GM19468 (cell line): ENCODE results near the gene SCAF1.

Experiments
- ATAC-seq: cut with Tn5 transposase; IDR thresholded peaks from one replicate; pipeline ENCODE4 v1.9.1; 2021; ENCODE audit warnings: mild to moderate bottlenecking, moderate library complexity, moderate number of reproducible peaks; ENCODE audit not compliant: unreplicated experiment; ENCODE audit errors: extremely low read depth

Gene SCAF1

DNA sequence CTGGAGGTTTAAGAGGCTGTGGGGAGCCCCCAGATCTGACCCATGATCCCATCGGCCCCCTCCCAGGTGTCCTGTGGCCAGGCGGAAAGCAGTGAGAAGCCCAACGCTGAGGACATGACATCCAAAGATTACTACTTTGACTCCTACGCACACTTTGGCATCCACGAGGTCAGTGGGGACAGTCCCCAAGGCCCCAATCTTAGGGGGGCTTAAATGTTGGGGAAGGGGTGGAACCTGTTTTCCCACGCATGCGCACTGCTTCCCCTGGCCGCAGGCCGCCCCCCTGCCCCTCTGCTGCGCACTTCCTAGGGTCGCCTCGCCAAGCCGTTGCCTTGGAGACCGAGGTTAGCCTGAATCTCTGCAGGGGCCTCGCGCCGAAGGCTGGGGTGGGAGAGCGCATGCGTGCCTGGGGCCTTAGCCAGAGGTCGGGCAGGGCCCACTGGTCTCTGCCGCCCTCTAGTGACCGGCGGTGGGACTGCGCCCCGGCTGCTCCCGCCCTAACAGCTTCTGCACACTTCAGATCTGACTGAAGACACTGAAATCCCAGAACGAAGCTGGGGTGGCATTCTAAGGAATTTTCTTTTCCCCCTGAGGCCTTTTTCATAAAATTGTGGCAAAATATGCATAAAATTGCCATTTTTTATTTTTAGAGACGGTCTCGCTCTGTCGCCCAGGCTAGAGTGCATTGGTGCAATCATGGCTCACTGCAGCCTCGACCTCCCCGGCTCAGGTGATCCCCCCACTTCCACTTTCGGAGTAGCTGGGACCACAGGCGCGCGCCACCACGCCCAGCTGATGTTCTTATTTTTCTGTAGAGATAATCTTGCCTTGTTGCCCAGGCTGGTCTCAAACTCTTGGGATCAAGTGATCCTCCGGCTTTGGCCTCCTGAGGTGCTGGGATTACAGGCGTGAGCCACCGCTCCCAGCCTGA lies 38.7 kb downstream of the SCAF1 start:
- ATAC-seq: no peak

GRCh38 chr19:49681830-49682229 lies 39.8 kb downstream of the SCAF1 start:
- no peak for ATAC-seq

GRCh38 chr19:49682274-49682673 lies 40.3 kb downstream of the SCAF1 start:
- no peak for ATAC-seq

DNA sequence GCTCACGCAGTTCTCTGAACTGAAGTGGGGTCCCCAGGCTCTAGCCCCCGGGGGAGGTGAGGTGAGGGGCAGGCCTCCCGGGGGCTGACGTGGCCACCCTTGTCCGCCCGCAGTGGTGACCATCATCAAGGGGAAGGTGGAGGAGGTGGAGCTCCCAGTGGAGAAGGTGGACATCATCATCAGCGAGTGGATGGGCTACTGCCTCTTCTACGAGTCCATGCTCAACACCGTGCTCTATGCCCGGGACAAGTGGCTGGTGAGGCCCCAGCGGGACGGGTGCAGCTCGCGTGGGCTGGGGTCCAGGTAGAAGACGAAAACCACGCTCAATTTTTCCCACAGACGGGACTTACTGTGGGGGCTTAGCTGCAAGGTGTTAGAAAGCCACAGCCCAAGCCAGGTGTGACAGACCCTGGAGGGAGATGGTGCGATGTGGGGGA lies 41.8 kb downstream of the SCAF1 start:
- ATAC-seq: no peak

GRCh38 chr19:49684251-49684982 lies 42.4 kb downstream of the SCAF1 start:
- no peak for ATAC-seq

GRCh38 chr19:49684983-49685553 lies 43.1 kb downstream of the SCAF1 start:
- ATAC-seq: no peak

DNA sequence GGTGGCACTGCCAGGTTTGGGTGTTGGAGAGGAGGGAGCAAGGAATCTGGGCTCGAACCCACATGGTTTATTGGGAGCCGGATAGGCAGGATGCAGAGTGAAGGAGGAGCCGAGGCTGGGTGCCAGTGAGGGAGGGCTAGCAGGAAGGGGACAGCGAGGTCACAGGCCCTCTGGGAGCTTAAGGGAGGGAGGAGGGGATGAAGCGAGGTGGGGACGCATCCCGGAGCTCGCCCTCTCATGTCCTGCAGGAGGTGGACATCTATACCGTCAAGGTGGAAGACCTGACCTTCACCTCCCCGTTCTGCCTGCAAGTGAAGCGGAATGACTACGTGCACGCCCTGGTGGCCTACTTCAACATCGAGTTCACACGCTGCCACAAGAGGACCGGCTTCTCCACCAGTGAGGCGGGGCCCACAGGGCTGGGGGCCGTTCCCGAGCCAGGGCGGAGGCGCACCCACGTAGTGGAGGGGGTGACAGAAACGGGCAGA lies 43.9 kb downstream of the SCAF1 start:
- no peak for ATAC-seq

GRCh38 chr19:49686503-49687088 lies 44.6 kb downstream of the SCAF1 start:
- ATAC-seq: no peak

- no peak for ATAC-seq
Observed at GRCh38 chr19:49687150-49687549, 45.1 kb downstream of the SCAF1 start.

GRCh38 chr19:49687566-49688316 lies 45.7 kb downstream of the SCAF1 start:
- no peak for ATAC-seq

GRCh38 chr19:49688531-49689132 lies 46.6 kb downstream of the SCAF1 start:
- no peak for ATAC-seq

- ATAC-seq: no peak
Observed at GRCh38 chr19:49689133-49690078, 47.4 kb downstream of the SCAF1 start, which contains the start of gene ADM5. ADM5 (plus strand) TSS chr19:49689594; CDS start chr19:49689838, 244 bp downstream.

GRCh38 chr19:49690079-49690655 lies 48.2 kb downstream of the SCAF1 start:
- no peak for ATAC-seq

GRCh38 chr19:49690656-49691242 lies 48.7 kb downstream of the SCAF1 start, which contains the start of gene CPT1C:
CPT1C (plus strand) TSS chr19:49691116; CDS start chr19:49692253, 1,137 bp downstream.
- ATAC-seq: no peak

DNA sequence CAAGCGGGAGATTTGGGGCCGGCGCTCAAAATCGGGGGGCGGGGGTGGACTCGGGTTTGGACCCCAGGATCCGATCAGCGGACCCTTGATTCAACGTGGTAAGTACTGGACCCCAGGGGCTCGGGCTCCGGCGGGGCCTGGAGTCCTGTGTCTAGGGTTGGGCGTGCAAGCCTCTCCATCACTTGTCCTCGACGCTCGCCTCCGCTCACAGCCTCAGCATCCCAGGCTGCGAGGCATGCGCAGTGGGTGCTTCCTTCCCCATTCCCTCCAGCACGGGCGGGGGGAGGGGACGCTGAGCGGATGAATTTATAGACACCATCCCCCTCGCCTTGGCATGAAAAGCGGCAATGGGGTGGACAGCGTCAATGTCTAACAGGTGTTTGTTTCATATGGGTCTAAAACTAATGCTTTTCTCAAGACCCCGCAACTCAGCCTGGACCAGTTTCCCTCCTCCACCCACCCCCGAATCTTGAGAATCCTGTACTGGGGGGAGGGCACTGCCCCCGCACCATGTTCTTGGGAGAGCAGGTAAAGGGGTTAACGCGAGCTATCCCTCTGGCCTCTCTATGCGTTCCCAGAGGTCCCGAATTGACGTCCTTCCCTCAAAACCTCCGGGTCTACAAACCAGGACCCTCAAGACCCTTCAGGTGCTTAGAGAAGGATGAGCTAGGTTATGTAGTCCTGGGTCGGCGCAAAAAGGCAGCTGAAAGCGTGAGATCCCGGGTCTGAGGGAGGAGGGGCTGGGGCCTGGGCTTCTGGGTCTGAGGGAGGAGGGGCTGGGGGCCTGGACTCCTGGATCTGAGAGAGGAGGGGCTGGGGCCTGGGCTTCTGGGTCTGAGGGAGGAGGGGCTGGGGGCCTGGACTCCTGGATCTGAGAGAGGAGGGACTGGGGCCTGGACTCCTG lies 49.5 kb downstream of the SCAF1 start:
- no peak for ATAC-seq

- no peak for ATAC-seq
Observed at GRCh38 chr19:49692147-49692506, 50.1 kb downstream of the SCAF1 start.
